Tibial nerve (tissue), 4 donors: ENCODE measurements around the gene ALDH3B1.

ENCODE experiments used
- EP300 ChIP-seq, 2 donors: sonication (generic); formaldehyde crosslinking; IDR thresholded peaks; one replicate each; pipeline ENCODE4 v1.6.1; 2017; ENCODE audit warnings: antibody characterized with exemption in 2 of 2, mild to moderate bottlenecking in 1 of 2
- POLR2A ChIP-seq, 2 donors: fragments of 450-650 bp; IDR thresholded peaks; one replicate each; pipeline ENCODE4 v1.6.1; 2017; ENCODE audit warnings: antibody characterized with exemption in 2 of 2, mild to moderate bottlenecking in 2 of 2, moderate library complexity in 2 of 2
- TF ChIP-seq, protein P1 (sequence below), 5 experiments: fragments of 200-600 bp in 3 of 5; fragments of 450-650 bp in 2 of 5; sonication (generic) in 3 of 5; IDR thresholded peaks; one replicate each; pipeline ENCODE4 v1.5.1; 2016 to 2019; ENCODE audit warnings: antibody characterized with exemption in 5 of 5, mild to moderate bottlenecking in 3 of 5, moderate library complexity in 2 of 5

DNA sequence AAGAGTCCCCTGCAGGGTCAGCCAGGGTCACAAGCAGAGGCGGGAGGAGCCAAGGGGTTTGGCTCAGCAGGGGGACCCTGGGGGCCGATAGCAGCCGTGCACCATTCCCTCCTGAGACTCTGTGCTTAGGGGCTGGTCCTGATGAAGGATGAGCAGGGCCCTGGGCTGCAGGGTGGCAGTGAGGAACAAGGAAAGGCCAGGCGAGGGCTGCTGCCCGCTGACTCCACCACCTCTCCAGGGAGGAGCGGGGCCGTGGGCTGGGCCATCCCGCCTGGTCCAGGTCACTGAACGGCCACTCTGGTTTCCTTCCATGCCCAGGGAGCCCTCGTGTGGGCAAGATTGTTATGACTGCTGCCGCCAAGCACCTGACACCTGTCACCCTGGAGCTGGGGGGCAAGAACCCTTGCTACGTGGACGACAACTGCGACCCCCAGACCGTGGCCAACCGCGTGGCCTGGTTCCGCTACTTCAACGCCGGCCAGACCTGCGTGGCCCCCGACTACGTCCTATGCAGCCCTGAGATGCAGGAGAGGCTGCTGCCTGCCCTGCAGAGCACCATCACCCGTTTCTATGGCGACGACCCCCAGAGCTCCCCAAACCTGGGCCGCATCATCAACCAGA, 11.2 kb downstream of the ALDH3B1 start:
- TF ChIP-seq, protein P1, sequence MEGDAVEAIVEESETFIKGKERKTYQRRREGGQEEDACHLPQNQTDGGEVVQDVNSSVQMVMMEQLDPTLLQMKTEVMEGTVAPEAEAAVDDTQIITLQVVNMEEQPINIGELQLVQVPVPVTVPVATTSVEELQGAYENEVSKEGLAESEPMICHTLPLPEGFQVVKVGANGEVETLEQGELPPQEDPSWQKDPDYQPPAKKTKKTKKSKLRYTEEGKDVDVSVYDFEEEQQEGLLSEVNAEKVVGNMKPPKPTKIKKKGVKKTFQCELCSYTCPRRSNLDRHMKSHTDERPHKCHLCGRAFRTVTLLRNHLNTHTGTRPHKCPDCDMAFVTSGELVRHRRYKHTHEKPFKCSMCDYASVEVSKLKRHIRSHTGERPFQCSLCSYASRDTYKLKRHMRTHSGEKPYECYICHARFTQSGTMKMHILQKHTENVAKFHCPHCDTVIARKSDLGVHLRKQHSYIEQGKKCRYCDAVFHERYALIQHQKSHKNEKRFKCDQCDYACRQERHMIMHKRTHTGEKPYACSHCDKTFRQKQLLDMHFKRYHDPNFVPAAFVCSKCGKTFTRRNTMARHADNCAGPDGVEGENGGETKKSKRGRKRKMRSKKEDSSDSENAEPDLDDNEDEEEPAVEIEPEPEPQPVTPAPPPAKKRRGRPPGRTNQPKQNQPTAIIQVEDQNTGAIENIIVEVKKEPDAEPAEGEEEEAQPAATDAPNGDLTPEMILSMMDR (IDR thresholded peaks at IDR 0.05) = peak in 1 of 5 experiments; percentile 27
- no peak for TF ChIP-seq POLR2A (IDR thresholded peaks at IDR 0.05)
- TF ChIP-seq EP300 (IDR thresholded peaks at IDR 0.05) = no peak
